OCI-LY1 (cell line): ENCODE results near the gene CDH6.

Experiments used
- CTCF ChIP-seq: fragments of 200-600 bp; sonication (generic), shearing (Covaris generic); IDR thresholded peaks from 2 replicates; pipeline ENCODE4 v1.5.1; 2017; ENCODE audit warnings: mild to moderate bottlenecking, antibody characterized with exemption, low read length, moderate library complexity, mixed read lengths
- EZH2 ChIP-seq: fragments of 200-600 bp; sonication (generic), shearing (Covaris generic); IDR thresholded peaks from 2 replicates; pipeline ENCODE4 v1.8.0; 2017; ENCODE audit warnings: borderline replicate concordance, mixed run types, mild to moderate bottlenecking, antibody characterized with exemption, low read length, moderate library complexity, mixed read lengths

GRCh38 chr5:31361234-31361633, 167.7 kb downstream of the CDH6 start:
- TF ChIP-seq CTCF (no peak), EZH2 (no peak)
